Measurements from ENCODE around the gene FBXL16. TPM values are rescaled to one million over a fixed set of nuclear protein-coding genes. Genes with fewer than 3 reads are reported as not detected.

The FBXL16 gene
- total and polyA plus RNA-seq, 9 of the 15 experiments (the other 6 are each of a cell fraction or from before 2014, with no cell fraction given) = 0.21 to 8.2 (median 1.7) TPM

DNA sequence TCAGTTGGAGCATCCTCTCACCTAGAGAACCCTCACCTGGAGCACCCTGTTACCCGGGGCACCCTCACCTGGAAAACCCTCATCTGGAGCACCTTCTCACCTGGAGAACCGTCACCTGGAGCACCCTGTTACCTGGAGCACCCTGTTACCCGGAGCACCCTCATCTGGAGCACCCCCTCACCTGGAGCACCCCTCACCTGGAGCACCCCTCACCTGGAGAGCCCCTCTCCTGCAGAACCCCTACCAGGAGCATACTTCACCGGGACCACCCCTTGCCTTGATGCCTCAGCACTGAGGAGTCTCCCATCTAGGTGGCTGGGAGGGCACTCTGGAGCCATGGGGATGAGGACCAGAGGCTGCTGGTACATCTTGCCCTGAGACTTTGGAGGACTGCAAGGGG lies 3.4 kb upstream of the FBXL16 start:
- no peaks in the 10 kb centered on the region for H3K9me3 ChIP-seq (replicated peaks; ENCODE audit: control insufficient read depth, insufficient read depth, low read depth, low read length)
- ATAC-seq (no peak), FAIRE-seq (no peak), DNase-seq (ENCODE audit: extremely low read depth in 1 of 4, low spot score in 3 of 4) (no peak)
- H3K79me2 ChIP-seq (ENCODE audit: control insufficient read depth, insufficient read depth, low read length) = no peaks in the 10 kb centered on the region
- no peak overlapping the region for H2AFZ ChIP-seq (ENCODE audit: low read depth, low read length)
- H3K4me3 ChIP-seq = no peak overlapping the region
- H4K20me1 ChIP-seq (replicated peaks; ENCODE audit: control insufficient read depth, insufficient read depth, low read length) = peaks cover 24% of the 10 kb centered on the region; the same call in 1 of the 2 replicates
- H3K4me2 ChIP-seq (ENCODE audit: insufficient read depth, low read length) = no peak overlapping the region
- no peaks in the 10 kb centered on the region for H3K9me1 ChIP-seq (ENCODE audit: control insufficient read depth, insufficient read depth, low read length)
- ChIA-PET CTCF (ENCODE audit: low intra/inter-chr PET ratio) (interaction anchor here (4.5 kb wide), 1 partner anchor 76 kb away, joined by 73 read pairs; no protein-coding TSS in a partner anchor), POLR2A (interaction anchor here (0.5 to 1.0 kb wide), 3 partner anchors 11 to 27 kb away, joined by 3 to 4 read pairs (median 4); no protein-coding TSS in a partner anchor)
- no peak overlapping the region for H3K9ac ChIP-seq (ENCODE audit: insufficient read depth in 1 of 2, low read depth in 2 of 2, low read length in 2 of 2)
- peaks cover 0 to 18% of the 10 kb centered on the region in 2 experiments; a peak in 2 of 5 replicates for H3K27me3 ChIP-seq (ENCODE audit: control insufficient read depth in 2 of 2, insufficient read depth in 2 of 2, low read length in 2 of 2)
- no TSS peak for BruUV-seq (replicated peaks)
- 10% methylated on average over 4 of the region's 4 CpGs for WGBS (ENCODE audit: insufficient coverage, low coverage, missing lambda C conversion rate)
- in situ Hi-C loops (cut with MboI) = no loop called here
- intact Hi-C loops (cut with micrococcal nuclease) = no loop called here
- peaks cover 0 to 64% of the 10 kb centered on the region in 2 experiments; a peak in 3 of 5 replicates for H3K4me1 ChIP-seq (replicated peaks in 1 of 2; ENCODE audit: control insufficient read depth in 2 of 2, insufficient read depth in 2 of 2, low read length in 2 of 2)
- H3K36me3 ChIP-seq (ENCODE audit: control insufficient read depth, insufficient read depth, low read length) = no peaks in the 10 kb centered on the region
- no peak for TF ChIP-seq COPS2 (conservative IDR thresholded peaks at IDR 0.05)
- TF ChIP-seq ZNF263 (CRISPR knock-in tag; IDR thresholded peaks at IDR 0.05; ENCODE audit: borderline replicate concordance) = peak; percentile 97
- TF ChIP-seq, protein P1, sequence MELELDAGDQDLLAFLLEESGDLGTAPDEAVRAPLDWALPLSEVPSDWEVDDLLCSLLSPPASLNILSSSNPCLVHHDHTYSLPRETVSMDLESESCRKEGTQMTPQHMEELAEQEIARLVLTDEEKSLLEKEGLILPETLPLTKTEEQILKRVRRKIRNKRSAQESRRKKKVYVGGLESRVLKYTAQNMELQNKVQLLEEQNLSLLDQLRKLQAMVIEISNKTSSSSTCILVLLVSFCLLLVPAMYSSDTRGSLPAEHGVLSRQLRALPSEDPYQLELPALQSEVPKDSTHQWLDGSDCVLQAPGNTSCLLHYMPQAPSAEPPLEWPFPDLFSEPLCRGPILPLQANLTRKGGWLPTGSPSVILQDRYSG (tag; conservative IDR thresholded peaks at IDR 0.05; ENCODE audit: low read depth) = no peak
- TF ChIP-seq PPARD (CRISPR knock-in tag; IDR thresholded peaks at IDR 0.05) = no peak
- no peak overlapping the region for H3K27ac ChIP-seq (ENCODE audit: extremely low read depth, low read depth, low read length)

Measured in K562 (cell line).